GM18868 (cell line): ENCODE results near the gene CCDC68.

Source experiments
- ATAC-seq: cut with Tn5 transposase; IDR thresholded peaks from one replicate; pipeline ENCODE4 v1.9.1; 2021; ENCODE audit warnings: mild to moderate bottlenecking, moderate library complexity; ENCODE audit not compliant: unreplicated experiment

The CCDC68 gene

GRCh38 chr18:54923339-54923956, 35.8 kb downstream of the CCDC68 start:
- ATAC-seq: no peak

GRCh38 chr18:54919412-54919811, 39.8 kb downstream of the CCDC68 start:
- ATAC-seq: no peak

GRCh38 chr18:54918060-54918459, 41.2 kb downstream of the CCDC68 start:
- no peak for ATAC-seq

GRCh38 chr18:54916507-54916906, 42.8 kb downstream of the CCDC68 start:
- ATAC-seq: no peak

- ATAC-seq: no peak
Measured at GRCh38 chr18:54914816-54915215, 44.4 kb downstream of the CCDC68 start.

GRCh38 chr18:54911551-54911950, 47.7 kb downstream of the CCDC68 start:
- no peak for ATAC-seq

- no peak for ATAC-seq
Measured at GRCh38 chr18:54910161-54910919, 48.9 kb downstream of the CCDC68 start.

GRCh38 chr18:54909538-54909937, 49.7 kb downstream of the CCDC68 start:
- ATAC-seq: no peak

- ATAC-seq: no peak
Measured at GRCh38 chr18:54906331-54907185, 52.7 kb downstream of the CCDC68 start.

- ATAC-seq: no peak
Measured at GRCh38 chr18:54905629-54906028, 53.6 kb downstream of the CCDC68 start.

GRCh38 chr18:54904581-54904980, 54.7 kb downstream of the CCDC68 start:
- ATAC-seq: no peak

GRCh38 chr18:54900290-54900689, 59.0 kb downstream of the CCDC68 start:
- ATAC-seq: no peak

- no peak for ATAC-seq
Measured at GRCh38 chr18:54899500-54899899, 59.8 kb downstream of the CCDC68 start.

GRCh38 chr18:54888933-54889332, 70.3 kb downstream of the CCDC68 start:
- ATAC-seq: no peak

- no peak for ATAC-seq
Measured at GRCh38 chr18:54888378-54888777, 70.9 kb downstream of the CCDC68 start.

- ATAC-seq: no peak
Measured at GRCh38 chr18:54883816-54884604, 75.3 kb downstream of the CCDC68 start.

GRCh38 chr18:54882318-54882717, 76.9 kb downstream of the CCDC68 start:
- no peak for ATAC-seq

- ATAC-seq: no peak
Measured at GRCh38 chr18:54881229-54881768, 78.0 kb downstream of the CCDC68 start.

- no peak for ATAC-seq
Measured at GRCh38 chr18:54880395-54881105, 78.7 kb downstream of the CCDC68 start.

GRCh38 chr18:54879691-54880090, 79.6 kb downstream of the CCDC68 start:
- no peak for ATAC-seq
